ENCODE data around the gene AXDND1.
"Not testable (repeated sequence)": the region's sequence is repeated elsewhere in the genome, so short reads cannot be mapped to it uniquely, and the experiment has no call there.

Gene AXDND1

GRCh38 chr1:179474713-179475112 lies 108.9 kb downstream of the AXDND1 start:
- no peak for FAIRE-seq

- FAIRE-seq = no peak
Measured at GRCh38 chr1:179476484-179476883, 110.7 kb downstream of the AXDND1 start.

- no peak for FAIRE-seq
Measured at GRCh38 chr1:179478370-179478769, 112.6 kb downstream of the AXDND1 start.

- FAIRE-seq = no peak
Measured at GRCh38 chr1:179490611-179491010, 124.8 kb downstream of the AXDND1 start.

GRCh38 chr1:179493323-179493722 lies 127.6 kb downstream of the AXDND1 start:
- FAIRE-seq = no peak

- FAIRE-seq = no peak
Measured at GRCh38 chr1:179506199-179506598, 140.4 kb downstream of the AXDND1 start.

- FAIRE-seq = no peak
Measured at GRCh38 chr1:179509384-179509783, 143.6 kb downstream of the AXDND1 start.

- no peak for FAIRE-seq
Measured at GRCh38 chr1:179510038-179510437, 144.3 kb downstream of the AXDND1 start.

- no peak for FAIRE-seq
Measured at GRCh38 chr1:179516976-179517705, 151.4 kb downstream of the AXDND1 start.

- FAIRE-seq = not testable (repeated sequence)
Measured at GRCh38 chr1:179518544-179518943, 152.8 kb downstream of the AXDND1 start.

GRCh38 chr1:179529482-179530195 lies 163.9 kb downstream of the AXDND1 start:
- FAIRE-seq = no peak

- FAIRE-seq = no peak
Measured at GRCh38 chr1:179530352-179530751, 164.6 kb downstream of the AXDND1 start.

- FAIRE-seq = no peak
Measured at GRCh38 chr1:179541774-179542173, 176.0 kb downstream of the AXDND1 start.

GRCh38 chr1:179545321-179545720 lies 179.6 kb downstream of the AXDND1 start:
- no peak for FAIRE-seq

- no peak for FAIRE-seq
Measured at GRCh38 chr1:179547021-179547535, 181.3 kb downstream of the AXDND1 start.

- FAIRE-seq = no peak
Measured at GRCh38 chr1:179548666-179549367, 183.0 kb downstream of the AXDND1 start.

GRCh38 chr1:179549368-179549700 lies 183.6 kb downstream of the AXDND1 start:
- no peak for FAIRE-seq

GRCh38 chr1:179550746-179551682 lies 185.2 kb downstream of the AXDND1 start:
- no peak for FAIRE-seq

GRCh38 chr1:179554427-179554826 lies 188.7 kb downstream of the AXDND1 start:
- no peak for FAIRE-seq

GRCh38 chr1:179558078-179558477 lies 192.3 kb downstream of the AXDND1 start:
- no peak for FAIRE-seq

- no peak for FAIRE-seq
Measured at GRCh38 chr1:179575497-179576314, 209.9 kb downstream of the AXDND1 start, which contains the start of gene NPHS2. Gene NPHS2, minus strand, starts transcription at chr1:179575948. Its CDS starts 84 bp downstream, at chr1:179575864.

All from G401.6 (cell line).